Measurements from ENCODE around the gene GNS. TPM values are rescaled to one million over a fixed set of nuclear protein-coding genes. Genes with fewer than 3 reads are reported as not detected.
"Not testable (repeated sequence)": the region's sequence is repeated elsewhere in the genome, so short reads cannot be mapped to it uniquely, and the experiment has no call there.

GNS gene
- polyA plus RNA-seq, result 100 to 1,000 TPM in 2 of 3 donors, 10 to 100 TPM in 1; 64.5 to 113 (median 109) TPM

DNA sequence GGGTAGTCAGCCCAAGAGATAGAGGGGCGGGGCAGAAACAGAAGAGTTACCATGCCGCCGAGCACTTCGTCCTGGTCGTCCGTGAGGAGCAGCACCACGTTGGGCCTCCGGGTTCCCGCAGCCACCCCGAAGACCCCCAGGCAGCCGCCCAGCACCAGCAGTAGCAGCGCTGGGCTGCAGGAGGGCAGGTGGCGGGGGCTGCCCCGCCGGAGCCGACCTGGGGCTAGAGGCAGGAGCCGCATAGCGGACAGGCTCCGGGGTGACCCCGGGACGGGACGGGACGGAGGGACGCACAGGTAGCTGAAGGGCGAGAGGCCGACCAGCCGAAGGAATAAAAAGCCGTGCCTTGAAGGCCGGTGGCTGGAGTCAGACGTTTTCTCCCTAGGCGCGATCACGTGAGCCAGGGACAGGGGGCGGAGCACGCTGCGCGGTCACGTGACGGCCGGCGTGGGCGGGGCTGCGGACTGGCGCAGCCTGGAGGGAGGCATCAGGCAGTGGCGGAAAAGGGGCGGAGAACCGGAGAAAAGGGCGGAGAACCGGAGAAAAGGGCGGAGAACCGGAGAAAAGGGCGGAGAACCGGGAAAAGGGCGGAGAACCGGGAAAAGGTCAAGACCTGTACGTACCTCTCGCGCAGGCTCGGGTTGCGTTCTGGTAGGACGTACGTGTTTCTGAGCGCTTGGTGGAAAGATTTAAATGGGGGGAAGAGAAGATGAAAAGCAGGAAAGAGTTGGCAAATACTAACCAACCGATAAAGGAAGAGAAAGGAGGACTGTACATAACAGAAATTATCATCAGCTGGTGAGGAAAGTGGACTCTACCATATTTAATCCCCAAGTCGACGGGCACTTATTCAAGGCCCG, at the start of gene GNS:
GNS (minus strand) TSS at position 372 of the 860 bp plus-strand sequence; CDS start at position 242, 130 bp downstream.
- Mint-ChIP-seq H3K36me3 (peaks cover 1 to 12% (median 4%) of the 10 kb centered on the region in 3 donors), H3K4me3 (peak within 1 kb of the TSS; percentile 92 to 100 (median 94)), H3K4me1 (peaks cover 64 to 78% of the 10 kb centered on the region in 2 donors)

DNA sequence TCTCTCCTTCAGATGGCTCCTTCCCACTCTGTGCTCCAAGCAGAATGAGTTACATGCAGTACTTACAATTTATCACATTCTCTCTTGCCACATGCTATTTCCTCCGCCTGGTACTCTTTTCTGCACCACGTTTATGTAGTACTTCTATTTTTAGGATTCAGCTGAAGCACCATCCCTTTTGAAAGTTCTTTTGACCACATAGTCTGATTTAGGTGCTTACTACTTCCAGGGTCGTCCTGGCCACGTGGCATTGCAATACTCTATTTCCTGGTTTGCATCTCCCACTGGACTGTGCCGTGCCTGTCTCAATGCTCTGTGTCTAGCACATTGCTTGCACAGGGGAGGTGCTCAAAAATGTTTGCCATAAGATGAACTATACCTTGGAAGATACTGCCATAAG, 48.9 kb upstream of the GNS start:
- no peak for DNase-seq
- H3K4me3 Mint-ChIP-seq, result no peak overlapping the region
- no peak overlapping the region for H3K27ac Mint-ChIP-seq
- no peaks in the 10 kb centered on the region for H3K9me3 Mint-ChIP-seq
- no peaks in the 10 kb centered on the region for H3K4me1 Mint-ChIP-seq
- no peaks in the 10 kb centered on the region for H3K36me3 Mint-ChIP-seq
- H3K27me3 Mint-ChIP-seq (ENCODE audit: low read depth in 3 of 3), result peaks cover 3 to 16% (median 4%) of the 10 kb centered on the region in 3 donors

More for the DNA sequence above, at the start of gene GNS:
- peak; percentile 91 to 93 (median 93) for DNase-seq
- Mint-ChIP-seq H3K27ac (peak within 1 kb of the TSS; percentile 87 to 99 (median 94)), H3K27me3 (ENCODE audit: low read depth in 3 of 3) (peaks cover 0 to 11% (median 8%) of the 10 kb centered on the region in 3 donors), H3K9me3 (no peaks in the 10 kb centered on the region)

DNA sequence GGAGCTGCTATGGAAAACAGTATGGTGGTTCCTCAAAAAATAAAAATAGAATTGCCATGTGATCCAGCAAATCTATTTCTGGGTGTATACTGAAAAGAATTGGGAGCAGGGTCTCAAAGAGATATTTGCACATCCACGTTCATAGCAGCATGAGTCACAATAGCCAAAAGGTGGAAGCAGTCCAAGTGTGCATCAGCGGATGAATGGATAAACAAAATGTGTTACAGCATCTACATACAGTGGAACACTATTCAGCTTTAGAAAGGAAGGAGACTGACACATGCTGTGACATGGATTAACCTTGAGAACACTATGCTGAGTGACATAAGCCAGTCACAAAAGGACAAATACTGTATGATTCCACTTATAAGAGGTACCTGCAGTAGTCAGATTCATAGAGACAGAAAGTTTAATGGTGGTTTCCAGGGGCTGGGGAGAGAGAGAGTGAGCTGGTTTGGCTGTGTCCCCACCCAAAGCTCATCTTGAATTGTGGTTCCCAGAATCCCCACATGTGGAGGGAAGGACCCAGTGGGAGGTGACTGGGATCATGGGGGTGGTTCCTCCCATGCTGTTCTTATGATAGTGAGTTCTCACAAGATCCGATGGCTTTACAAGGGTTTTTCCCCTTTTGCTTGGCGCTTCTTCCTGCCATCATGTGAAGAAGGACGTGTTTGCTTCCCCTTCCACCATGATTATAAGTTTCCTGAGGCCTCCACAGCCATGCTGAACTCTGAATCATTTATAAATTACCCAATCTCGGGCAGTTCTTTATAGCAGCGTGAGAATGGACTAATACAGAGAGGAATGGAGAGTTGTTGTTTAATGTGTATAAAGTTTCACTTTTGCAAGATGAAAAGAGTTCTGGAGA, 47.6 kb upstream of the GNS start:
- Mint-ChIP-seq H3K4me3 (no peak overlapping the region), H3K27me3 (ENCODE audit: low read depth in 3 of 3) (peaks cover 3 to 16% (median 4%) of the 10 kb centered on the region in 3 donors), H3K36me3 (no peaks in the 10 kb centered on the region), H3K4me1 (peaks cover 2 to 8% of the 10 kb centered on the region in 2 donors), H3K9me3 (no peaks in the 10 kb centered on the region), H3K27ac (no peak overlapping the region)
- no peak for DNase-seq

DNA sequence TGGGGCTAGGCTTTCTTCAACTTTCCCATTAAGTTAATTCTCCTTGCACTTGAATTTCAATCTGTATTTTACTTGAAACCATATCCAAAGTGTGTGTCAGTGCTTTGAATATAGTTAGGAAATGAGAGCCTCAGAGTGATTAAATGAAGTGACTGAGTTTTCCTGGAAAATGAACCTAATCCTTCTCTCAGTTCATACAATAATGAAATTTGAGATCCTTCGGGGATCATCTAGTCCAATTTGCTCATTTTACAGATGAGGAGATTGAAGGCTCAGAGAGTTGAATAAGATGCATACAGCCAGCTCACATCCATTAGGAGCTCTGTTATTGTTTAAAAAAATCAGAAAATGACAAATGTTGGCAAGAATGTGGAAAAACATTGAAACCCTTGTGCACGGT, 47.0 kb upstream of the GNS start:
- Mint-ChIP-seq H3K4me1 (peaks cover 3 to 8% of the 10 kb centered on the region in 2 donors), H3K4me3 (no peak overlapping the region), H3K9me3 (no peaks in the 10 kb centered on the region), H3K27ac (no peak overlapping the region), H3K27me3 (ENCODE audit: low read depth in 3 of 3) (peaks cover 0 to 17% (median 2%) of the 10 kb centered on the region in 3 donors), H3K36me3 (no peaks in the 10 kb centered on the region)
- DNase-seq, result no peak

DNA sequence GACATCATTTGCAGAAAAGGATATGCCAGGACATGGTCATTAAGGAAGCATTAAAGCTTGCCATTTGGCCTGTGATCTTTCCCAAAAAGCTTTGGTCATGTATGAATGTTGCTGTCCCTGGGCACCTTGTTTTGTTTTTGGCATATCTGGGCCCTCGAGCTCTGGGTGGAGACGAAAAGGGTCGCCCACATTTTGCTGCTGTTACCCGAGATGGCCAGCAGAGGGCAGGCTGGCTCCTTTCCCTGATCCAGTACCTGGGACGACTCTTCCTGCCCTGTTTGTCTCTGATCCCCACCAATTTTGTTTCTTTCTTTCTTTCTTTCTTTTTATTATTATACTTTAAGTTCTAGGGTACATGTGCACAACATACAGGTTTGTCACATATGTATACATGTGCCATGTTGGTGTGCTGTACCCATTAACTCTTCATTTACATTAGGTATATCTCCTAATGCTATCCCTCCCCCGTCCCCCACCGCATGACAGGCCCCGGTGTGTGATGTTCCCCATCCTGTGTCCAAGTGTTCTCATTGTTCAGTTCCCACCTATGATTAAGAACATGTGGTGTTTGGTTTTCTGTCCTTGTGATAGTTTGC, 43.1 kb upstream of the GNS start:
- H3K36me3 Mint-ChIP-seq, H3K4me1 Mint-ChIP-seq, H3K9me3 Mint-ChIP-seq, H3K4me3 Mint-ChIP-seq: not testable (repeated sequence)
- H3K27ac Mint-ChIP-seq, result peak overlapping the region in 1 of 6 donors; percentile 33
- H3K27me3 Mint-ChIP-seq (ENCODE audit: low read depth in 3 of 3), result peaks cover 7 to 12% (median 8%) of the 10 kb centered on the region in 3 donors
- peak; percentile 39 to 54 (median 41) for DNase-seq

DNA sequence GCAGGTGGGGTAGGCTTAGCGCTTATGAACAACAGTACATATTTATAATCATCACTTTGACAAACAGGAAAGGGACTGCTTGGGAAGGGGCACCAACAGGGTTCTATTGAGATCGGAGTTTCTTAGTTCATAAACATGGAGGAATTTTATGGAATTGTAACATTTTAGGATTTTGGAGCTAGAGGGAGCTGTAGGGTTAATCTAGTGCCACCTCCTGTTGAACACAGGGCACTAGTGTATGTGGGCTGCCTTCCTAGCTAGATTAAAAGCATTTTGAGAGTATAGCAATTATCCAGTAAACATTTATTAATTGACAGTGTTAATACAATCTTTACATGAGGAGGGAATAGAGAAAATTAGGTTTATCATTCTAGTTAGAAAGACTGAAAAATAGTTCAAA, 42.2 kb upstream of the GNS start:
- peaks cover 5 to 8% of the 10 kb centered on the region in 2 donors for H3K4me1 Mint-ChIP-seq
- H3K27ac Mint-ChIP-seq, result no peak overlapping the region
- H3K27me3 Mint-ChIP-seq (ENCODE audit: low read depth in 3 of 3), result peaks cover 7 to 12% (median 8%) of the 10 kb centered on the region in 3 donors
- DNase-seq, result no peak
- no peak overlapping the region for H3K4me3 Mint-ChIP-seq
- H3K9me3 Mint-ChIP-seq, result no peaks in the 10 kb centered on the region
- no peaks in the 10 kb centered on the region for H3K36me3 Mint-ChIP-seq

DNA sequence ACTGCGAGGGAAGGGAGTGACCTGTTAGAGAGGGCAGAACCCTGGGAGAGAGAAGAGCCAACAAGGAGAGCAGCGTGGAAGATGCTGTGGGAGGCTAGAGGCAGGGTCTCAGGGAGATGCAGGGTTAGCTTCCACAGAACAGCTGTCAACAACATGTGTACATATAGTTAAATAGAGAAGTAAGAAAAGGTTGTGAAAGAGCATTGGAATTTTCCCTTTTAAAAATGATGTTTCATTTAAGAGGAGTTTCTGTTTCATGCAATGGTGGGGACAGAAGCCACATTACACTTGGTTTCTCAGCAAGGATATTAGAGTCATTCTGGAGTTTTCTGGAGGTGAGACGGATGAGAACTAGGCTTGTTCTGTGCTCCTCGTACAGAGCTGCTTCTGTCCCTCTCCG, 41.4 kb upstream of the GNS start:
- peak overlapping the region in 1 of 6 donors; percentile 20 for H3K27ac Mint-ChIP-seq
- H3K27me3 Mint-ChIP-seq (ENCODE audit: low read depth in 3 of 3), result peaks cover 7 to 9% (median 8%) of the 10 kb centered on the region in 3 donors
- no peaks in the 10 kb centered on the region for H3K36me3 Mint-ChIP-seq
- no peak overlapping the region for H3K4me3 Mint-ChIP-seq
- no peak for DNase-seq
- H3K4me1 Mint-ChIP-seq, result peaks cover 5 to 8% of the 10 kb centered on the region in 2 donors
- no peaks in the 10 kb centered on the region for H3K9me3 Mint-ChIP-seq

DNA sequence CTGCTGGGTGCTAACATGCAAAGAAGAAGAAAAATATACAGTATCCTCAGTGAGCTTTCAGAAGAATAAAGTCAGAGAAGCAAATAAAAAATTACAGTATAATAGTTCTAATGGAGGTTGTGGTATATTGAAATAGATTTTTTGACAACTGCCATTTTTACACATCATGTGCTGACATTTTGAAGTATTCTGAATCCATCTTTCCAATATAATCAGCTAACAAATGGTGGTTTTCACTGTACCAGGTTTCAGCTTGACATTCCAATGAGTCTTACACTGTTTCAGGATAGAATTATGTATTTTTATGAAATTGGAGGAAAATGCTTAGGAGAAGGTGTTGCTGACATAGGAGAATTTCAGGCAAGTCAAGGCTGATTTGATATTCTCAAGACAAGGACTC, 39.0 kb upstream of the GNS start:
- Mint-ChIP-seq H3K4me3 (no peak overlapping the region), H3K36me3 (peaks cover 0 to 6% (median 0%) of the 10 kb centered on the region in 3 donors), H3K4me1 (peaks cover 5 to 8% of the 10 kb centered on the region in 2 donors), H3K9me3 (no peaks in the 10 kb centered on the region), H3K27me3 (ENCODE audit: low read depth in 3 of 3) (peaks cover 6 to 8% (median 7%) of the 10 kb centered on the region in 3 donors), H3K27ac (no peak overlapping the region)
- no peak for DNase-seq

DNA sequence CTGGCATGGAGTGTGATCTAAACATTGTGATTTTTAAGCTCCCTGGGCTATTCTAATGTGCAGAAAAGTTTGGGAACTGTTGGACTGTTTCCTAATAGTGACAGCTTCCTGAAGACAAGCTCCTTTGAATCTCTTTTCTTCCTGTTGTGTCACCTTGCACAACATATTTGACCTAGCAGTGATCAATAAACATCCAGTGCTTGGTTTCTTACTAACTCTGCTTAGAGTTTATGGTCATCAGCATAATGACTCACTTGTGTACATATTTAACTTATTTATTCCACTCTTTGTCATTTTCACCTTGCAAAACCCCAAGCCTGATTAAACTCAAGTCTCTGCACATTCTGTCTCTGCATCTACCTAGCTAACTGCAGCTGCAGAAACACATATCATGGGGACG, 38.0 kb upstream of the GNS start:
- Mint-ChIP-seq H3K4me1 (peaks cover 3 to 5% of the 10 kb centered on the region in 2 donors), H3K4me3 (no peak overlapping the region), H3K27ac (no peak overlapping the region), H3K9me3 (no peaks in the 10 kb centered on the region), H3K27me3 (ENCODE audit: low read depth in 3 of 3) (peaks cover 6 to 8% (median 7%) of the 10 kb centered on the region in 3 donors), H3K36me3 (peaks cover 0 to 6% (median 0%) of the 10 kb centered on the region in 3 donors)
- no peak for DNase-seq

DNA sequence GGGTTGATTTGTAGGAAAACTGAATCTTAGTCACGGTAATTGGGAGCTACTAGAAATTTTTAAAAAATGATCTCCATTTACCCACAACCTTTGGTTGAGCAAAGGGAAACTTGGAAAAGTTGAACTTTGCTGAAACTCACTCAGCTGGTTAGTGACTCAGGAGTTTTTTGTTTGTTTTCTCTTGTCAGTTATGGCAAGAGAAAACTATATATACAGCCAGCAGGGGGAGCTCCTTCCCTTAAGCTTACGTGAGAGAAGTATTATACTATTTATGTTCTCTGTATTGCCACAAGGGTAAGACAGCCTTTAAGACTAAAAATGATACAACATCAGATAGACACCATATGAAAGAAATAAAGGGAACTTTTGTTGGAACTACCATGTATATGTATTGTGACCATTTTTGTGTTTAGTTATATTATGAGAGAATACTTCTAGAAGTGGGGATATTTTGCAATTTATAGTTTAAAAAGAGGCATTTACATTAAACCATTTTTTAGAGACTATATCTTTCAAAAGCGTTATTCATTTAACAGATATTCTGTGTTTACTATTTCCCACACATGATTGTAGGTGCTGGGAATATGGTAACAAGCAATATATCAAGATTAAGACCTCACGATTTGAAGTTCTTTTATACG, 37.1 kb upstream of the GNS start:
- Mint-ChIP-seq H3K9me3 (no peaks in the 10 kb centered on the region), H3K4me3 (no peak overlapping the region), H3K27ac (no peak overlapping the region), H3K27me3 (ENCODE audit: low read depth in 3 of 3) (peaks cover 6 to 8% (median 7%) of the 10 kb centered on the region in 3 donors), H3K36me3 (peaks cover 0 to 6% (median 0%) of the 10 kb centered on the region in 3 donors), H3K4me1 (peaks cover 0 to 3% of the 10 kb centered on the region in 2 donors)
- DNase-seq, result peak; percentile 54 to 68 (median 61)

DNA sequence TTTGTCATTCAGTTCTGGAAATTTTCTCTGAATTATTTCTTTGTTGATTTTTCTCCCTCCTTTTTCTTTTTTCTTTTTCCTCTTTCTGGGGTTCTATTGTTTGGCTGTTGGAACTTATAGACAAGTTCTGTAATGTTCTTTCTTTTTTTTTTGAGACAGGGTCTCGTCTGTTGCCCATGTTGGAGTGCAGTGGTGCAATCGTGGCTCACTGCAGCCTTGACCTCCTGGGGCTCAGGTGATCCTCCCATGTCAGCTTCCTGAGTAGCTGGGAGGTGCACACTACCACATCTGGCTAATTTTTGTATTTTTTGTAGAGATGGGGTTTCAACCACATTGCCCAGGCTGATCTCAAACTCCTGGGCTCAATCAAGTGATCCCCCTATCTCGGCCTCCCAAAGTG, 35.1 kb upstream of the GNS start:
- DNase-seq, result no peak

DNA sequence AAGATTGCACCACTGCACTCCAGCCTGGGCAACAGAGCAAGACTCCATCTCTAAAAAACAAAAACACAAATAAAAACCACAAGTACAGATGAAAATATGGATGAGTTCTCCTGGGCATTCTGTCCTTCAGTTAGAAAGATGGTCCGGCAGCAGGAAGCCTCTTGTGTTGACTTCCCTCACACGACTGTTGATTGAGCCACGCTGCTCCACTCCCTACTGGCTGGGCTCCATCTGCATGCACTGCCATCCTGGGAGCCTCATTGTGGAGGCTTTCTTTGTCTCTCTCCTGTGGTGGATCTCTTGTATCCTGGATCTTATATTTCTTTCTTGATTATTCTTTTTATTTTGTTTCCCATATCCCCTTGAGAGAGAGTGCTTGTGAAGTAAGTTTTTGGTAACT, 34.4 kb upstream of the GNS start:
- Mint-ChIP-seq H3K27me3 (ENCODE audit: low read depth in 3 of 3) (peaks cover 1 to 5% (median 4%) of the 10 kb centered on the region in 3 donors), H3K9me3 (no peaks in the 10 kb centered on the region), H3K4me1 (no peaks in the 10 kb centered on the region), H3K4me3 (no peak overlapping the region), H3K27ac (no peak overlapping the region), H3K36me3 (peaks cover 0 to 13% (median 0%) of the 10 kb centered on the region in 3 donors)
- no peak for DNase-seq

More for the DNA sequence above, 35.1 kb upstream of the GNS start:
- H3K4me1 Mint-ChIP-seq, result no peaks in the 10 kb centered on the region
- H3K4me3 Mint-ChIP-seq, result no peak overlapping the region
- no peak overlapping the region for H3K27ac Mint-ChIP-seq
- peaks cover 1 to 5% (median 4%) of the 10 kb centered on the region in 3 donors for H3K27me3 Mint-ChIP-seq (ENCODE audit: low read depth in 3 of 3)
- no peaks in the 10 kb centered on the region for H3K9me3 Mint-ChIP-seq
- peaks cover 0 to 13% (median 0%) of the 10 kb centered on the region in 3 donors for H3K36me3 Mint-ChIP-seq

DNA sequence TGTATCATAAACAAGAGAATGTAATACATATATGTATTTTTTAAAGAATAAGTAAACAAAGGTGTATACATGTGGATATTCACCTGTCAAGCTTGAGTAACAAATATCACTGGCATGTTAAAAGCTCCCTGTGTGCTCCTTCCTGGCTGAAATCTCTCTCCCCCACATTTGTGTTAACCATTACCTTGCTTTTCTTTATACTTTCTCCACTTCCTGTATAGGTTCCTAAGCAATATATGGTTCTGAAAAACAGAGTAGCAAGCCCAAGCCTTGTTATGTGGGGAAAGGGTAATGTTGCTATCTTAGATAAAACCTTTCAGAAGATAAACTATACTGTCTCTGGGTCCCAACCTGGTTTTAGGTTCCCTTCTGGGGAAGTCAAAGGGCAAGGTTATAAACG, 32.9 kb upstream of the GNS start:
- H3K4me3 Mint-ChIP-seq, result no peak overlapping the region
- H3K27me3 Mint-ChIP-seq (ENCODE audit: low read depth in 3 of 3), result peaks cover 0 to 3% (median 1%) of the 10 kb centered on the region in 3 donors
- peaks cover 0 to 13% (median 0%) of the 10 kb centered on the region in 3 donors for H3K36me3 Mint-ChIP-seq
- no peaks in the 10 kb centered on the region for H3K4me1 Mint-ChIP-seq
- DNase-seq, result no peak
- no peaks in the 10 kb centered on the region for H3K9me3 Mint-ChIP-seq
- H3K27ac Mint-ChIP-seq, result no peak overlapping the region

All from immature natural killer cell (primary cell).